ENCODE measurements around the gene CCDC146.
"Not testable (repeated sequence)": the region's sequence is repeated elsewhere in the genome, so short reads cannot be mapped to it uniquely, and the experiment has no call there.

Gene CCDC146

GRCh38 chr7:77247206-77247850 is 124.9 kb downstream of the CCDC146 start:
- peak; percentile 86 to 88 for DNase-seq

- no peak for DNase-seq
These were observed 125.7 kb downstream of the CCDC146 start for GRCh38 chr7:77248154-77248553.

DNA sequence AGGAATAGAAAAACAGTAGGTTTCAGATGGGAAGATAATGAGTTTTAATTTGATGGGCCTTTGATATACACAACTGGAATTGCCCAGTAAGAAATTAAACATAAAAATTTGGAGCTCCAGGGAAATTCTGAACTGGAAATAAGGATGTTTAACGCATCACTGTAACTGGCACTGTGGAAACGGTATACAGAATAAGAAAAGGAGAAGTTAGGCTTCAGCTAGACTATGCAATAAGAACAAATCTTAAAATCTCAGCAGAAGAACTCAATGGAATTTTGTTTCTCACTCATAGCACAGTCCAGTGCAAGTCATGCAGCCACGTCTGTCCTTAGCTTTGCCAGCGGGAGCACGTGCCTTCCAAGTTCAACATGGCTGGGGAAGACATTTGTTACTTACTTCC is 130.1 kb downstream of the CCDC146 start:
- DNase-seq = no peak

DNA sequence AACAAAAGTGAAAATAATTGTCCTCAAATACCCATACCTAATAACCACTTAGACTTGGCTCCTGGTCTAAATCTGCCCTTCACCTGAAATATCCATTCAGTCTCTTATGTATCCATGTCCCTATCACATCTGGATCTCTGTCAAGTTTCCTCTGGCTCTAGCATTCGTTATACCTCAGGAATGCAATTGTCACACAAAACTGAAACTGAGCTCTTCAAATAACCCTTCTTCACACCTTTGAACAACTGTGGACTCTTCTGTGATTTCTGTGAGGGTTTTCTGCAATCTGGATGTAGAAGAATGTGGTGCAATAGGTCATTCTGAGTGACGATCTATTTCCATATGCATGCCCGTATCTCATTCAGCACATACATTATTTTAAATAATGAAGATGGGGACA is 130.7 kb downstream of the CCDC146 start:
- DNase-seq = no peak

GRCh38 chr7:77254429-77254828 is 132.0 kb downstream of the CCDC146 start:
- no peak for DNase-seq

DNA sequence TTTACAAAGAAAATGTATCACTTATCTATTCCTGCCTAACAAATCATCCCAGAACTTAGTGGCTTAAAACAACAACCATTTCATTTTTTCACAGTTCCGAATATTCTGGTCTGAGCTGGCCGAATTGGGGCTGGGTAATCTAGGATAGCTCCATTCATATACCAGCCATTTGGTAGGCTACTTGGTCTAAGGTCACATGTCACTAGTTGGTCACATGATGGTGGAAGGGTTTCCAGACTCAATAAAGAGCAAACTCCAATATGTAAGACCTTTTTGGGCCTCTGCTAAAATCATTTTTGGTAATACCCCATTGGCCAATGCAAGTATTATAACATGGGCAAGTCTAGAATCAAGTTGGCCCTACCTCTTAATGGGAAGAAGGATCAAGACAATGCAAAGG is 132.5 kb downstream of the CCDC146 start:
- no peak for DNase-seq

DNA sequence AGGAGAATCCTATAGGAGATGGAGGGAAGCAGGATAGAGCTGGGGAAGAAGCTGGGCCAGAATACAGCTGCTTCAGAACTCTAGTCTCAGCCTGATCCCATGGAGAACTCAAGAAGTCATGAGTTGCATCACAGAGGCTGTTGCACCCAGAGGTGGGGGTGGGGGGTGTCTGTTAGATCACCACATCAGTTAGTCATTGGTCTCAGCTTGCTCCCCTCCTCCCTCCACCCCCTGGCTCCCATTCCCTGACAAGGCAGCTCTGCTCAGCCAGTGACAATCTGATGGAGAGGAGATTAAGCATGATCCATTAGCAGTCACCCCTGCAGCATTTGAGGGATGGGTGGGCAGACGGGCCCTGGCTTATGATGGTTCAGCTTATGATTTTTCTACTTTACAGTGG is 135.6 kb downstream of the CCDC146 start:
- no peak for DNase-seq

DNA sequence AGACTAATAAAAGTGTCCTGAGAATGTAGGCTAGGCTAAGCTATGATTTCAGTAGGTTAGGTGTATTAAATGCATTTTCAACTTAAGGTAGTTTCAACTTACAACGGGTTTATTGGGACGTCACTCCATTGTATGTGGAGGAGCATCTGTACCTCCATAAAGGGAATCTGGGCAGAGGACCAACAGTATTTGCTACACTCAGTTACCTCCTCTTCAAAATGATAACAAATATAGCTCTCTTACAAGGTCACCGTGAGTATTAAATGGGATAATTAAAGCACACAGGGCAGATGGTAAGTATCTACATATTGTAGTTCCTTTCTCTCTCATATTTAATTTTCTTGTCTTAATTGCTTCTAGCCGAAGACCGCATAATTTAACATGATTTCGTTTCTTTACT is 136.2 kb downstream of the CCDC146 start:
- DNase-seq = no peak

GRCh38 chr7:77262316-77262715 is 139.9 kb downstream of the CCDC146 start:
- no peak for DNase-seq

DNA sequence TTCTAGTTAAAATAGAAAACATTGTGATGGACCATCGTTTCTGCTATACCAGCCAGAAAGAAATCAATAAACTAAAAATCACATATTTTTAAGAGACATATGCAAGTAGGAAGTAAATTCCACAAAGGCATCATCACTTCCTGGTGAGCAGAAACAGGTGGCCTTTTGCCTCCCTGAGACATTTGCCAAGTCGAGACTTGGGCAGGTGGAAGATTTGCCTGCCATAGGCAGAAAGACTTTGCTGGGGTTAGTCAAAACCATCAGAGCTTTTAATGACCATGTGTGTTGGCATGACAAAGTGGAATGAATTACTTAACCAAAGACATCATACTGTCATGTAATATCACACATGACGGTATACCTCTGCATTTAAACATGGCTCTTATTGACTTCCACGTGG is 143.3 kb downstream of the CCDC146 start:
- no peak for DNase-seq

GRCh38 chr7:77266291-77266794 is 143.9 kb downstream of the CCDC146 start:
- no peak for DNase-seq

DNA sequence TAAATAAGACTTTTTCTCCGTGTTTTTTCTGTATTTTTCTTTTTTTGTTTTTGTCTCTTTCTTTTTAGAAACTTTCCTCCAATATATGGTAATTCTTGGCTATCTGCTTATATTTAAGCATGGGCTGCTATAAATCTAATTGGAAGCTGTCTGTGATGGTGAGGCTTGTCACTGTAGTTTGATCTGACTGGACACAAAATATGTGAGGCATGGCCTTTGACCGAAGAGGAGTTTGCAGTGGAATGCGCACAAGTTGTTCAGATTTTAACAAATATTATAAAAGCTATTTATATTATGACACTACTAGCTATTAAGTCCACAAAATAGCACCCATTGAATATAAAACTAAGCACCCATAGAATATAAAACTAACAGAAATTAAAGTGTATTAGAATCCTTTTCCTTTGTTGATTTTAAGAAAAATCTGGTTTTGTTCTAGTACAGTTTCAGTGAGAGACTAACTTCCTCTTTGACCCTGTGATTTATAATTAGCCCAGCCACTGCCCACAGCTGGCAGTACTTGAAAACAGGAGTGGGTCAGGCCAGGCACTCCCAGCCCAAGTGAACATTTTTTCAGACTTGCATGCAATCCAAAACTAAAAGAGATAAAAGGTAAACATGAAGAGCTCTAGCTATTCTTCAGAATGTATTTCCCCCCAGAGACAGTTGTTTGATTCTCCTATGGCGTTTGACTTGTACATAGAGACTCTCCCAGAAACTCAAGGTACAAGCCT is 147.1 kb downstream of the CCDC146 start:
- DNase-seq = peak in 1 of 2 donors; percentile 25

DNA sequence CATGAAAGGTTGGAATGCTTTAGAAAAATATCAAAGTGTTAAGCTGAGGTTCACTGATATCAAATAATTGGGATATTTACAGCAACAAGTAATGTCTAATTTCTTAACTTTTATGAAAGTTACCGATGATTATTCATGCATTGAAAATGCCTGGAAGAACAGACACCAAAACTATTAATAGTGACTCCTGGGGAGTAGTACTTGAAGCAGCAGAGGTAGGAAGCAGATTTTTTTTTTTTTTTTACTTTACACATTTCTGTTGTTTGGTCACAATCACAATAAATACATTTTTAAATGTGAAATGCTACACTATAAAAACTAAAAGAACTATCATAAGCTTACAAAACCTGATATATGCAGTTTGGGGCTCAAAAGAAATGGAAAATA is 147.7 kb downstream of the CCDC146 start:
- no peak for DNase-seq

GRCh38 chr7:77271766-77272165 is 149.4 kb downstream of the CCDC146 start:
- DNase-seq = no peak

DNA sequence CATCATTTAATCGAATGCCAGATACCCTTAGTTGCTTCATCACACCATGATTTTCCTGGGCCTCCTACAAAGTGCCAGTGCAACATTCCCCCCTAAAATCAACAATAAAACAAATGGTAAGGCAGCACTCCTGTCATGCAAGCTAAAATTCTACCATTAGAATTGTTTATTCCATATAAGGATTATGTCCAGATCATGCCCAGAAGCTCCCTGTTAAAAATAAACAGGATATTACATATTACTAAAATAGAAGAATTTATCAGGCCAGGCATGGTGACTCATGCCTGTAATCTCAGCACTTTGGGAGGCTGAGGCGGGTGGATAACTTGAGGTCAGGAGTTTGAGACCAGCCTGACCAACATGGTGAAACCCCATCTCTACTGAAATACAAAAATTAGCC is 153.2 kb downstream of the CCDC146 start:
- DNase-seq = not testable (repeated sequence)

- DNase-seq = no peak
These were observed 153.7 kb downstream of the CCDC146 start for GRCh38 chr7:77276120-77276519.

DNA sequence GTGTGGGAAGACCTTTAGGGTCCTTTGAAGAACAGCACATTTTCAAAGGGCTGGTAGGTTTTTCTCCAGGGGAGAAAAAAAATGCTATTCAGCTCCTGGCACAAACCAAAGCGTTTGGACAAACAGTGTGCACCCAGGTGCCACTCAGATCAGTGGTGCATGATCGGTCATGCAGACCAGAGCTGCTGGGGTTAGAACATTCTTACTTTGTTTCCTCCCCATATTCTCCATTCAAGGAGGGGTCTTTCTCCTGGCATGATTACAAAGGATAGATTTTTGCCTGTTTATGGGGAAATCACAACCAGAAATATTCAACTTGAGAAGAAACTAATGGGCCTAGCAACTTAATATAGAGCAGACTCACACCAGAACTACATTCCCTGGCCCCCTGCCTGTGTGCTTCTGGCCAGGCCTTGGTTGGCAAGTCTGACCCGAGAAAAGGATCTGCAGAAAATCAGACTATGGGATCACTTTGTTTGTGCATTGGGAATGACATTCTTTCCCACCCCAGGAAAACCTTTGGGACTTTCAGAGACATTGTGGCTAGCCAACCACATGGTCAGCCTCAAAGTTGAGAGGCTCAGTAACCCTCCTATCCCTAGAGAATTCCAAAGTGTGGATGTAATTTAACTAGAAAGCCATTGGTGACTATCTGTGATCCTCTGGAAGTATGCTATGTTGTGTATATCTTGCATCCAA is 159.5 kb downstream of the CCDC146 start:
- no peak for DNase-seq

- DNase-seq = no peak
These were observed 160.5 kb downstream of the CCDC146 start for GRCh38 chr7:77282897-77283296.

GRCh38 chr7:77284005-77284404 is 161.6 kb downstream of the CCDC146 start:
- DNase-seq = no peak

- no peak for DNase-seq
These were observed 162.2 kb downstream of the CCDC146 start for GRCh38 chr7:77284616-77285015.

GRCh38 chr7:77288676-77289320 is 166.4 kb downstream of the CCDC146 start:
- DNase-seq = no peak

DNA sequence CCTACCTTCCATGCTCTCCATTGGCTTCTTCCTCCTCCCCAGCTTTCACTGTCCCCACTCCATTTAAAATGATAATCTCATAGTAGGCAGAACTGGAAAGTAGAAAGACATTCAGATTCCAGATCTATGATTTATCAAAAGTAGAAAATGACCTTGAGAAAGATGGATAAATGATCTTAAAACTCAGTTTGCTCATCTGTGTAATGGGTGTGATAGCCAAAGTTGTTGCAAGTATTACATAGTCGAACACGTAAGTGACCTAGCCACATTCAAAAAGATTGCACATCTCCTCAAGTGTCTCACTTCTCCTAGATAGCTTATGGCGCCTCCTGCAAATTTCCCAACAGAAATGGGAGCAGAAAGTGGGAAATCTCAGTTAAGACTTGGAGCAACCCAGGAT is 167.0 kb downstream of the CCDC146 start:
- DNase-seq = no peak

DNA sequence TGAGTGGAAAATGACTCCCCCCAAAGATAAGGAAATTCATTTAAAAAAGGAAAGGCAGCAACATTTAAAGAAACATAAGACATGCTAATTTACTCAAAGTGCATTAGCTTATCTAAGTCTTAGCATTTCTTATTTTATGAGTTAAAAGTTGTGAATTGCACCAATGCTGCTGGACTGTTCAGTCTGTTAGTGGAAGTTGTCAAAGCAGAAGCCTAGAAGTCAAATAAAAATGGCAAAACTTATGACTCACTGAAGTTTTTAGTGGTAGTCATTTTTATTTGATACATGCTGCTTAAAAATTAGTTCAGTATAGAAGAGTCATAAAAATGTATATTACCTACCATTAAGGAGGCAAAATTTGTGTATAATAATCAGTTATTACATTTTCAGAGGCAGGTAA is 168.0 kb downstream of the CCDC146 start:
- DNase-seq = no peak
